DND-41 (cell line): ENCODE results near the gene TMC3.

Experiments
- CTCF ChIP-seq: IDR thresholded peaks from 2 replicates; pipeline ENCODE4 v1.5.1; 2012; ENCODE audit warnings: borderline replicate concordance, low read length, moderate library complexity, mild to moderate bottlenecking; ENCODE audit not compliant: poor library complexity, severe bottlenecking; ENCODE audit errors: extremely low read depth
- EZH2 ChIP-seq: IDR thresholded peaks from 3 replicates; pipeline ENCODE4 v1.6.1; 2012; ENCODE audit warnings: borderline replicate concordance, low read depth, mild to moderate bottlenecking, moderate library complexity, low read length, inconsistent platforms; ENCODE audit not compliant: severe bottlenecking

- no peak for TF ChIP-seq CTCF
- TF ChIP-seq EZH2, result no peak
Measured at GRCh38 chr15:81361891-81362290, 12.1 kb downstream of the TMC3 start.
